Suprapubic skin (tissue), 4 donors: Measurements from ENCODE around the gene GSK3B.

ENCODE experiments used
- POLR2A ChIP-seq, 2 donors: fragments of 450-650 bp; IDR thresholded peaks; one replicate each; pipeline ENCODE4 v1.6.1; 2017; ENCODE audit warnings: antibody characterized with exemption in 2 of 2, mild to moderate bottlenecking in 2 of 2, moderate library complexity in 2 of 2
- POLR2AphosphoS5 ChIP-seq, 3 donors: sonication (generic); formaldehyde crosslinking; IDR thresholded peaks; one replicate each; pipeline ENCODE4 v1.6.1; 2017; ENCODE audit warnings: antibody characterized with exemption in 3 of 3
- TF ChIP-seq, protein P1 (sequence below), 2 donors: fragments of 200-600 bp in 1 of 2; fragments of 450-650 bp in 1 of 2; sonication (generic) in 1 of 2; IDR thresholded peaks; one replicate each; pipeline ENCODE4 v1.5.1; 2016 to 2019; ENCODE audit warnings: antibody characterized with exemption in 2 of 2, mild to moderate bottlenecking in 1 of 2, moderate library complexity in 1 of 2

GRCh38 chr3:120125992-120126391 is 31.7 kb upstream of the GSK3B start:
- TF ChIP-seq POLR2A (IDR thresholded peaks at IDR 0.05) (no peak), POLR2AphosphoS5 (IDR thresholded peaks at IDR 0.05) (no peak)
- TF ChIP-seq, protein P1, sequence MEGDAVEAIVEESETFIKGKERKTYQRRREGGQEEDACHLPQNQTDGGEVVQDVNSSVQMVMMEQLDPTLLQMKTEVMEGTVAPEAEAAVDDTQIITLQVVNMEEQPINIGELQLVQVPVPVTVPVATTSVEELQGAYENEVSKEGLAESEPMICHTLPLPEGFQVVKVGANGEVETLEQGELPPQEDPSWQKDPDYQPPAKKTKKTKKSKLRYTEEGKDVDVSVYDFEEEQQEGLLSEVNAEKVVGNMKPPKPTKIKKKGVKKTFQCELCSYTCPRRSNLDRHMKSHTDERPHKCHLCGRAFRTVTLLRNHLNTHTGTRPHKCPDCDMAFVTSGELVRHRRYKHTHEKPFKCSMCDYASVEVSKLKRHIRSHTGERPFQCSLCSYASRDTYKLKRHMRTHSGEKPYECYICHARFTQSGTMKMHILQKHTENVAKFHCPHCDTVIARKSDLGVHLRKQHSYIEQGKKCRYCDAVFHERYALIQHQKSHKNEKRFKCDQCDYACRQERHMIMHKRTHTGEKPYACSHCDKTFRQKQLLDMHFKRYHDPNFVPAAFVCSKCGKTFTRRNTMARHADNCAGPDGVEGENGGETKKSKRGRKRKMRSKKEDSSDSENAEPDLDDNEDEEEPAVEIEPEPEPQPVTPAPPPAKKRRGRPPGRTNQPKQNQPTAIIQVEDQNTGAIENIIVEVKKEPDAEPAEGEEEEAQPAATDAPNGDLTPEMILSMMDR (IDR thresholded peaks at IDR 0.05) = no peak
